ENCODE measurements around the gene RASGRP4.

Gene RASGRP4

DNA sequence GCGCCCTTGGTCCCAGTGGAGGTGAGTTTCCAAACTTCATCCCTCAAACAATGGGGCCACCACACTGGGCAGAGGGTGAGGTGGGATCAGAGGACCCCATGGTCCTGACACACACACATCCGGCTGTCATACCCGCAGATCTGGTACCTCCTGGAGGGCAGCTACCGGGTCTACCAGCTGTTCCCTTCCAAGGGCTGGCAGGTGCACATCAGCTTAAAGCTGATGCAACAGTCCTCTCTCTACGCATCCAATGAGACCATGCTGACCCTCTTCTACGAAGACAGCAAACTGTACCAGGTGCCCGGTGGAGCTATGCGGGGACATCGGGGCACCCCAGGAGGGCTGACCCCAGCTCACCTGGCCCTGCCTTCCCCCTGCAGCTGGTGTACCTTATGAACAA is 65.7 kb downstream of the RASGRP4 start:
- Histone ChIP-seq H3K27me3 (ENCODE audit: control insufficient read depth, insufficient read depth, low read length) (peaks cover 35% of the 10 kb centered on the region), H3K9me3 (ENCODE audit: control insufficient read depth, insufficient read depth, low read length) (no peaks in the 10 kb centered on the region), H3K4me1 (ENCODE audit: control insufficient read depth, insufficient read depth, low read length) (peaks cover 3% of the 10 kb centered on the region), H3K9ac (ENCODE audit: low read depth, low read length) (no peak overlapping the region), H3K36me3 (ENCODE audit: control insufficient read depth, insufficient read depth, low read length) (no peaks in the 10 kb centered on the region), H3K4me3 (ENCODE audit: low read depth, low read length) (no peak overlapping the region)

DNA sequence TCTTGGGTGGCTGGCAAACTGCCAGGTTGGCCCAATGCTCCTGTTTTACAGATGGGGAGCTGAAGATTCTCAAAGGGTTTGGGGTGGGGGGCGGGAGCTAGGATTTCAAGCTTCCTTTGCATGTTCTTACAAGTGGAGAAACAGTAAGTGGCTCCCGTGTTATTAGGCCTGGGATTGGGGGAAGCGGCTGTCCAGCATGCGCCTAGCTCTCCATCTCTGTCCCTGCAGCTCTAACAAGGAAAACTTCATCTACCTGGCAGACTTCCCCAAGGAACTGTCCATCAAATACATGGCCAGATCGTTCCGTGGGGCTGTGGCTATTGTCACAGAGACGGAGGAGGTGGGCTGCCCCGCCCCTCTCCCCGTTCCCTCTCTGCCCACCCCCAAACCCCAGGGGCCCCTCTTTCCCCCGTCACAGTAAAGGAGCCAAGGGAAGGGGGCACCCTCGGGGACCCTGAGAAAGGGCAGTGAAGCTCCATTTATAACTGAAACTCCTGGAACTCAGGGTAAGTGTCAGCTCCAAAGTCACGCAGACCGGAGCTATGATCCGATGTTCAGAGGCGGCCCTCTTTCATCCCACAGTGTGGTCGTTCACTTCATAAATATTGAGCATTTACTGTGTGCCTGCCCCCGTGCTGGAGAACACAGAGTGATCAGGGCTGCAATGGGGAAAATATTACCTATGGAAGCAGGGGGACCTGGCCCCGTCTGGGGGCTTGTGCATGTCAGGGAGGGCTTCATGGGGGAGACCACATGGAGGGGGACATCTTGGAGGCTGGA is 66.6 kb downstream of the RASGRP4 start:
- peaks cover 3% of the 10 kb centered on the region for H3K4me1 ChIP-seq (ENCODE audit: control insufficient read depth, insufficient read depth, low read length)
- H3K36me3 ChIP-seq (ENCODE audit: control insufficient read depth, insufficient read depth, low read length) = no peaks in the 10 kb centered on the region
- H3K4me3 ChIP-seq (ENCODE audit: low read depth, low read length) = no peak overlapping the region
- H3K27me3 ChIP-seq (ENCODE audit: control insufficient read depth, insufficient read depth, low read length) = peaks cover 35% of the 10 kb centered on the region
- no peak overlapping the region for H3K9ac ChIP-seq (ENCODE audit: low read depth, low read length)
- H3K9me3 ChIP-seq (ENCODE audit: control insufficient read depth, insufficient read depth, low read length) = no peaks in the 10 kb centered on the region

All from iPS-15b (cell line).